GM18867 (cell line): ENCODE results near the gene HOPX.
"Not testable (repeated sequence)": the region's sequence is repeated elsewhere in the genome, so short reads cannot be mapped to it uniquely, and the experiment has no call there.

Experiments
- ATAC-seq: cut with Tn5 transposase; IDR thresholded peaks from one replicate; pipeline ENCODE4 v1.9.1; 2021; ENCODE audit warnings: mild to moderate bottlenecking, moderate library complexity; ENCODE audit not compliant: unreplicated experiment

Gene HOPX

DNA sequence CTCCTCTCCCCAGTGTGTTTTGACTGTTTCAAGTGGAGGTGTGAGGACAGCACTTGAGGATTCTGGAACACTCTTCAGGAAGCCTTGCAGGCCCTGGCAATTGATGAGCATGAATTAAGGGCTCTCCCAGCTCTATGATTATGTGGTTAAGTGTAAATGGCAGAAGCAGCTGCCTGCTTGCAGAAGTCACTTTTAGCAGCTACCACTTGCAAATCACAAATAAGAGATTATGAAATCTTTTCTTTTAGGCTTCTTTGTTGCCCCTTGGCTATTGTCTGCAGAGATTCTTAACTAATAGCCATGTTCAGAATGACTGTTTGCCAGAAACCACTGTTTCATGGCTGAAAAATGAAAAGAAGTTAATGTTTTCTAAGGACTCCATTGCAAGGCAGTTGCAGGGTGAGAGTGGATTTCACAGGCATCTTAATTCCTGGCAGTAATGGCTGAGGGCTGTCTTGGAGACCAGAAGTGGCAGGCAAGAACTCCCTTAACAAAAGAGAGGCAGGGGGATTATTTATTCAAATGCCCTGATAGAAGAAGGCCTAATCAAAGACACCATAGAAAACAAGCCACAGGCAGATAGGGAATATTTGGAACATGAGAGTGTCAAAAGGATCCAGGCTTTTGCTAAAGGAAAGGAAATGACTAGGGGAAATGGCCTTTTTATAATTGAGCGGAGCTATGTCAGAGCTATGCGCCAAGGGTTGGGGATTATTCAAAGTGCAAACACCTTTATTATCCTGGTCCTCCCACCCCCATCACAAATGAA is 8.3 kb upstream of the HOPX start:
- no peak for ATAC-seq

GRCh38 chr4:56688094-56688647 is 7.1 kb upstream of the HOPX start:
- no peak for ATAC-seq

- no peak for ATAC-seq
Observed at GRCh38 chr4:56686537-56687231, 5.6 kb upstream of the HOPX start.

GRCh38 chr4:56684320-56685050 is 3.4 kb upstream of the HOPX start:
- no peak for ATAC-seq

GRCh38 chr4:56683455-56683854 is 2.4 kb upstream of the HOPX start:
- no peak for ATAC-seq

DNA sequence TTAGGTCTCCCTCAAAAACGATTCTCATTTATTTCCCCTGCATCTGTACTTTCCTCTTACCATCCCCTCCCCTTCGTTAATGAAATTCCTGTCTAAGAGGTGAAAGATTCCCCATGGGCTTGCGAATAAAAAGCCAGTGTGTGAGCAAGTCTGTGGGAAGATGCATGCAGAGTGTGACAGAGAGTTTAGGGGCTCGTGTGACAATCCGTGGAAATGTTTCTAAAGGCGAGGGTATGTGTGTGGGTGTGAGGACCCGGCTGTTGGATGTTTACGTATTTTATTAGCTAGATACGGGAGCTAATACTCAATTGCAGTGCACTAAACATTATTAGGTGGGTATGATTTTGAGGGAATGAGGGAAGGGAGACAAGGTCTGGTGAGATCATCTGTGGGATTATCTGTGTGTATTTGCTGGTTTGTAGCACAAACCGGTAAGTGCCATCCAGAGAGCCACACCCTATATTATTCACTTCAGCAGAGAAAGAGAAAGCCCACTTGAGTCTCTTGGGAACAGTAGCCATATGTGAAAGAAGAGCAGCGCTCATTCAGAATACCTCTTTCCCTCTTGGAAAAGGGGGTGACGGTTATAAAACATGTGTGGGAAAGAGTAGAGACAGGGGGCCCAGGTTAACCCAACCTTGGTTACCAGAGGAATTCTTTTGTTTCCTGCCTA is 893 bp upstream of the HOPX start:
- ATAC-seq = no peak

- no peak for ATAC-seq
Observed at GRCh38 chr4:56680266-56680665, 830 bp downstream of the HOPX start.

DNA sequence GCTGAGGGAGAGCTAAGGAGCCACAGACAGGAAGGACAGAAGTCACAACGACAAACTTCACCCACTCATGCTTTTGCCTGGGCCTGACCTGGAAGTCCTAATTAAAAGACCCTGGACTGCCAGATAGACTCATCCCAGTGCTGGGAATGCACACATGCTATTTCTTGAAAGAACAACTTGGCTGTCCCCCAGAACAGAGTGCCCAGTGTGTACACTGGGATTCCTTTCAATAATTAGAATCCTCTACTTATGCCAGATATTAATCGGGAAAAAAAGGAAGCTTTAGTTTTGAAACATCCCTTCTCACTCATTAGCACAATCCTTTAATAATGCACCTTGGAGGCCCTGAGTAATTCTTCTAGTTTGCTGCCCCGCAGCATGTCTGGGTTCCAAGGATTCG is 3.4 kb downstream of the HOPX start:
- no peak for ATAC-seq

GRCh38 chr4:56674984-56675383 is 6.1 kb downstream of the HOPX start:
- no peak for ATAC-seq

DNA sequence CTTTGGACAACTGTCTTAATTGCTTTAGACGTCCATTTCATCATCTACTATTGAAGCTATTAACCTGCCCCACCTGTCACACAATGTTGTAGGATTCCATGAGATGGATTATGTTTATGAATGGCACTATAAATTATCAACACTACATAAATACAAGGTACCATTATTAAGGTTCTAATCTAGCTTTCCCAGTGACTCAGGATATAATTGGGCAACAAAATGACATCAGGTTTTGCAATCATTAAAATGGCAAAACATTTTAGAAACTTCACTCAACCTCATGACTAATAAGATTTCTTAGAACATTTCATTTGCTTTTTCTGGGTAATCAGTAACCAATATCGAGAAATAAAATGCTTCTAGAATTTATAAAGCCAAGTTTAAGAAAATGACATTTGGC is 9.2 kb downstream of the HOPX start:
- ATAC-seq = no peak

GRCh38 chr4:56671373-56671772 is 9.7 kb downstream of the HOPX start:
- ATAC-seq = no peak

DNA sequence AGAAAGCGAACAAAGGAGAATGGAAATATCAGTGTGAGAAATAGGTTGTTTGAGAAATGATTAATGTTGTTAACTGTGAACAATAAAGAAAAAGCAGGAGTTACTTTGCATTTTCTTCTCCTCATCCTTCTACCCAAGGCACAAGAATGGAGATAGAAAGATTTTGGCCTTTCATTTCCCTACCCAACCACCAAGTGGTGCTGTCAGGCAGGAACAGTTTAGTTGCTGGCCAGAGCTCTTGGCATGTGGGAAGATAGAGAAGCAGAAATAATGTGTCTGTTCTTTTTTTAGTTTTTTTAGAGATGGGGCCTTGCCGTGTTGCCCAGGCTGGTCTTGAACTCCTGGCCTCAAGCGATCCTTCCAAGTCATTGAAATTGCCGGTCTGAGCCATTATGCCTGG is 12.8 kb downstream of the HOPX start:
- ATAC-seq = no peak

- not testable (repeated sequence) for ATAC-seq
Observed at GRCh38 chr4:56667396-56667795, 13.7 kb downstream of the HOPX start.

DNA sequence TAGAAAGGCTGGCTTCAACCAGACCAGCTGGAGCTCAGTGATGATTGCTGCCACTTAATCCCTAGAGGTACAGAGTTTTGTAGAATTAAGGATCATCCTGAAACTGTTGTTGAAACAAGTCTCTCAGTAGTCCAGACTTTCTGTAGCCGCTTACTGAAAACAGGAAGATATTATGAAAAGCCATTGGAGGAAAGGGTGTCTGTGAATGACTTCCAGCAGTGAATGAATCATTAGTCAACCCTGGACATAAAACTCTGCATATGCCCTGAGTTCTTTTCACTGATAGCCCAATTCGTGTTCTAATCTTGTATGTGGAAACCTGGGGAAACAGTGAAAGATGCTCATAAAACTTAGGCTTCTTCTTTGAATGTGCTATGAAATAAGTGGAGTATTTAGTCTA is 14.8 kb downstream of the HOPX start:
- no peak for ATAC-seq

DNA sequence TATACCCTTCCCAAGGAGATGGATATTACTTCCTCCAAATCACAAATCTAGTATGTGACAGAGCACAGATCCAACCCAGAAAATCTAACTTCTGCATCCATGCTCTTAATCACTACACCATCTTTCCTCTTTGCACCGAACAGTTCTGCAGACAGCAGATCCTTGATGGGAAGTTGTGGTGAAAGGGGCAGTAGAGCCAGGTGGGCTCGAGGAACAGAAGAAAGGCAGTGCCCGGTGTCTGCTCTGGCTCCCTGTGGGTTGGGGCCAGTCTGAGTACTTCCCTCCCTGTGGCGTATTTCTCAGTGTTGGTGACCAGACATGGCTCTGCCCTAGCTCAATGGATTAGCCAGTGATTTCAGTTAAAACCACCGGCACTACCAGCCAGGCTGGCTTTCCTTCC is 15.3 kb downstream of the HOPX start:
- no peak for ATAC-seq

- no peak for ATAC-seq
Observed at GRCh38 chr4:56662782-56663468, 18.2 kb downstream of the HOPX start.

DNA sequence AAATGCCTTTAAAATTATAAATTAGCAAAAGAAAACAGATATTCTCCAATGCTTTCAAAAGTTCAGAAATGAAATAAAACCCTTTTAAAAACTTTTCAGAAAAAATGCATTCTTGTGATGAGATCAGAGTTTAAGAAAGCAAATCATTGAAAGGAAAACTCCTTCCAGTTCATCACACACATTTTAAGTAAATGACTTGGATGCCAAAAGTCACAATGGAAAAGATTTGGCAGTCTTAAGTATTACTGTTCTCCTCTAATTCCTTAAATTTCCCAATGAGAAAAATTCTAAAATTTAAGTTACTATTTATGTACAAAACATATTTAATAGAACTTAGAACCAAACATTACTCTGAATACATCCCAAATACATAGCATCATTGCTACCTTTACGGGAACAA is 21.1 kb downstream of the HOPX start:
- no peak for ATAC-seq

DNA sequence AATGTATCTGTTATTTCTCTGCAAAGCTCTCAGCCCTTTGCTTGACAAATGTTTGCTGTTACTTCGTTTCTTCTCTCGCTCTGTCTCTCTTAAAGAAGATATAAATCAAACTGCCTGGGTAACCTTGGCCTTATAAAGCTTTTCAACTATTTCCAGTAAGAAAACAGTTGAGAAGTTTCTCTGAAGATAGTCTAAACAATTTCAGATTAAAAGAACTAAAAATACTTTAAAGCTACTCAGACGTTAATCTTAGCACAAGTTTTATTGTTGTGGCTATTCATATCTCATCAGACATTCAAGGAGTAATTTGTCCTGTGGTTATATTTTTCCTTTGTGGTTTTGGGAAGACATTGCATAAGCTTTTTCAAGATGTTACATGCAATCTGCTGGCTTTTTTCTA is 22.6 kb downstream of the HOPX start:
- ATAC-seq = no peak

- ATAC-seq = no peak
Observed at GRCh38 chr4:56657818-56658217, 23.3 kb downstream of the HOPX start.

- no peak for ATAC-seq
Observed at GRCh38 chr4:56657128-56657527, 24.0 kb downstream of the HOPX start.

GRCh38 chr4:56656346-56656643 is 24.8 kb downstream of the HOPX start:
- no peak for ATAC-seq
